Measurements from ENCODE around the gene ABI3BP.

DNA sequence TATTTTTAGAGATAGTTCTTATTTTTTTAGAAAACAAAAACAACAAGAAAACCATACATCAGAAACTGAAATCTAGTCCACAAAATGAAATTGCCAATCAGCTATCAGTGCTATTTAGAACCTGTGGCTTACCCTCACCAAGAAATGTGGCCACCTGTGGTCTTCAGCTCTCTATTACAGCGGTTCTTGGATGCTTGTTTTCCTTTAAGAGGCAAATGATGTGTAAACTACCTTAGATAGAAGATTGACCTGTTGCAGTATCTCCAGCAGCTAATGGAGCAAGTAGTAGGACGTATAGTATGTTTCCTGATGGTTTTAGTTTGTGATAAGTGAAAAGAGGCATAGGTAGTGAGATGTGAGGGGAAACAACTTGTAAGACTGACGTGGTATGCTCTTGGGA is 262.7 kb downstream of the ABI3BP start:
- TF ChIP-seq, protein P1, sequence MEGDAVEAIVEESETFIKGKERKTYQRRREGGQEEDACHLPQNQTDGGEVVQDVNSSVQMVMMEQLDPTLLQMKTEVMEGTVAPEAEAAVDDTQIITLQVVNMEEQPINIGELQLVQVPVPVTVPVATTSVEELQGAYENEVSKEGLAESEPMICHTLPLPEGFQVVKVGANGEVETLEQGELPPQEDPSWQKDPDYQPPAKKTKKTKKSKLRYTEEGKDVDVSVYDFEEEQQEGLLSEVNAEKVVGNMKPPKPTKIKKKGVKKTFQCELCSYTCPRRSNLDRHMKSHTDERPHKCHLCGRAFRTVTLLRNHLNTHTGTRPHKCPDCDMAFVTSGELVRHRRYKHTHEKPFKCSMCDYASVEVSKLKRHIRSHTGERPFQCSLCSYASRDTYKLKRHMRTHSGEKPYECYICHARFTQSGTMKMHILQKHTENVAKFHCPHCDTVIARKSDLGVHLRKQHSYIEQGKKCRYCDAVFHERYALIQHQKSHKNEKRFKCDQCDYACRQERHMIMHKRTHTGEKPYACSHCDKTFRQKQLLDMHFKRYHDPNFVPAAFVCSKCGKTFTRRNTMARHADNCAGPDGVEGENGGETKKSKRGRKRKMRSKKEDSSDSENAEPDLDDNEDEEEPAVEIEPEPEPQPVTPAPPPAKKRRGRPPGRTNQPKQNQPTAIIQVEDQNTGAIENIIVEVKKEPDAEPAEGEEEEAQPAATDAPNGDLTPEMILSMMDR (IDR thresholded peaks at IDR 0.05; ENCODE audit: insufficient read depth, low read depth, low read length), result no peak
- TF ChIP-seq EZH2 (IDR thresholded peaks at IDR 0.05; ENCODE audit: insufficient read depth, low read length), result no peak

All from astrocyte (in vitro differentiated cells and primary cell).